CD4-positive, alpha-beta T cell treated with Interleukin-10 for 1 hour (primary cell): ENCODE measurements around the gene ZEB2.

Source experiments
- DNase-seq: peaks from one replicate; pipeline ENCODE4 v3.0.0-alpha.2; 2020

Gene ZEB2

DNA sequence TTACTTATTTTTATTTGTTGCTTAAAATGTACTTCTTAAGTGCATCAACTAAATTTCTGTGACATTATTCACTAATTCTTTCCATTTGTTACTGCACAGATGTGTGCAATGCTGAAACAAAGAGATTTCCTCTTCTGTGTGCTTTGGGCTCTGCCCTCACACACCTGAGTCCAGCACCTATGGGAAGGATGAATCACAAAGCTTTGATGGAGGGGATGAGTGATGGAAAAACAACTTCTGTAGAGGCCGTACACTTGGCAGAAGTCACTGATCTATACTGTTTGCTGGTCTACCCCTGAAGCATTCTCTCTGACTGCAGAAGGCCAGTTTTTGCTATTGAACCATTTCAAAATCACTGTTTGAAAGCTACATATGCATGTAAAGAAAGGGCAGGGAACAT is 178.4 kb downstream of the ZEB2 start:
- no peak for DNase-seq

GRCh38 chr2:144339048-144339447 is 180.9 kb downstream of the ZEB2 start:
- no peak for DNase-seq

GRCh38 chr2:144334551-144334950 is 185.4 kb downstream of the ZEB2 start:
- no peak for DNase-seq
